GM18505 (cell line): Measurements from ENCODE around the gene LRIG2.
A peak's percentile ranks its signal among the peaks of the same experiment; 100 is the strongest.

Experiments used
- ATAC-seq: cut with Tn5 transposase; IDR thresholded peaks from one replicate; pipeline ENCODE4 v1.9.1; 2021; ENCODE audit not compliant: unreplicated experiment
- POLR2A ChIP-seq: IDR thresholded peaks from 4 replicates; pipeline ENCODE4 v1.6.1; 2011; ENCODE audit warnings: borderline replicate concordance; ENCODE audit not compliant: insufficient read depth, insufficient read length; ENCODE audit errors: extremely low read depth

Gene LRIG2

GRCh38 chr1:113124366-113124765 is 51.4 kb downstream of the LRIG2 start:
- TF ChIP-seq POLR2A, result no peak
- ATAC-seq, result no peak

DNA sequence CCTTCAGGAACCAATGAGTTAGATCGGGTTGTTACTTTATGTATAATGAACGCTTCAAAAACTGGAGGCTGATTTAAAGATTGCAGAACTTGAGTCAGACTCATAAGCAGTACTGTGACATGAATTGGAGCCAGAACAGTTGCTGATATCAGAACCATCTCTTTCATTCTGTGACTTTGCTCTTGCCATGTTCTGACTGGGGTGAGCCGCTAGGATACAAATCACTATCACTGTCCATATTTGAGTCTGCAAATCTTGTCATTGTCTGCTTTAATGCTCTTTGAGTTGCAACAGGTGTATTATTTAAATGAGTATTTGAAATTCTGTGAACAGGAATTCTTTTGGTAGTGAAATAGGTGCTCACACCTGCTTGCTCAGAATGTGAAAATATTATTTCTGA is 52.5 kb downstream of the LRIG2 start:
- TF ChIP-seq POLR2A, result no peak

DNA sequence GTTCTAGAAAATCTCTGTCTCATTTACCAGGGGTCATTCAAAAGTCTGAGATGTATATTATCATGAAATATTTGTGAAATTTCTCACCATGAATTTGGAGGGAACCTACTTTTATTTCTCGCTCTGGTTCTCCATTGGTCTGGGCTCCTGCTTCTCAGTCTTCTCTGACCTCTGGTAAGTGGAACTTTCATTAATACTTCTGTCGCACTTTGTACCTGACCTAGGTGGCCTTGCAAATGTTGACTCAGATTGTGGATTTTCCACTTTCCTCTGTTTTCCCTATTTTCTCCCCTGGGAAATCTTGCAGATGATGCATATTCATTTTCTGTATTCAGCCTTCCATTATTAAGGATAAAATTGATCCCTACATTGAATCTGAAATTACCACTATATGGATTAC is 53.2 kb downstream of the LRIG2 start:
- TF ChIP-seq POLR2A, result no peak
- ATAC-seq, result no peak

More for the DNA sequence above, 52.5 kb downstream of the LRIG2 start:
- no peak for ATAC-seq

DNA sequence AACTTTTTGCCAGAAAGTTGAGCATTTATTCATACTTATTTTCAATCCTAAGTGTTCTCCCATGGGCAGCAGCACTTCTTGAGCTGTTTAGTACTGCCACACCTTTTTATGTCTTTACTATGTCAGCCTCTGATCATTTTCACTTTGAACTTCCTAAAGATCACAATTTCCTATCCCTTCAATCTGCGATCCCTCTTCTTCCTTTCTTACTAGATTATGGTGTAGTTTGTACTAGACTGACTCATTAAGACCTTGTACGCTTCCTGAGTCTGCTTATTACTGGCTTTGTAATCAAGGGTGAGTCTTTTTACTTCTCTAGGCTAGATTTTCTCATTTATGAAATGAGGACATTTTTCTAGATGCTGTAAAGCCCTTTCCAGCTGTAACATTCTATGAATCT is 55.1 kb downstream of the LRIG2 start:
- no peak for ATAC-seq

DNA sequence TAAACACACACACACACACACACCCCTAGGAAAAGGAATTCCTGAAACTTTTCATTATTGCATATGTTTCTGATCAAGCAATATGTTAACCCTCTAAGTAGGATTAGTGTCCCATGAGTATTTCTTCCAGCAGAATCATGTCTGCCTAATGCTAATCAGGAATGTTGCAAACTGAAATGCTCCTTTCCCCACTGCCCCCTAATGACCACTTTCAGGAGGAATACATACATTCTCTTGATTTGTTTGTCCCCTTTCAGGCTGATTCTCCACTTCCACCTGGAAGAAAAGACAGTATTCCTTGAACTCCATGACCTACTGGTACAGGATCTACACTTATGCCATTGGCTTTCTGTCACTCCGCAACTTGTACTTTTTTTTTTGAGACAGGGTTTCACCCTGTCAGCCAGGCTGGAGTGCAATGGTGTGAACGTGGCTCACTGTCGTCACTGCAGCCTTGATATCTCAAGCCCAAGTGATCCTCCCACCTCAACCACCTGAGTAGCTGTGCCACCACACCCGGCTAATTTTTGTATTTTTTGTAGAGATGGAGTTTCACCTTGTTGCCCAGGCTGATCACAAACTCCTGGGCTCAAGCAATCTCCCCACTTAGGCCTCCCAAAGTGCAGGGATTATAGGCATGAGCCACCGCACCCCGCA is 56.7 kb downstream of the LRIG2 start:
- no peak for ATAC-seq
- TF ChIP-seq POLR2A, result no peak

More for the DNA sequence above, 55.1 kb downstream of the LRIG2 start:
- TF ChIP-seq POLR2A, result no peak

GRCh38 chr1:113133038-113133437 is 60.0 kb downstream of the LRIG2 start:
- ATAC-seq, result no peak
- no peak for TF ChIP-seq POLR2A

GRCh38 chr1:113133759-113134158 is 60.8 kb downstream of the LRIG2 start:
- no peak for TF ChIP-seq POLR2A
- no peak for ATAC-seq

DNA sequence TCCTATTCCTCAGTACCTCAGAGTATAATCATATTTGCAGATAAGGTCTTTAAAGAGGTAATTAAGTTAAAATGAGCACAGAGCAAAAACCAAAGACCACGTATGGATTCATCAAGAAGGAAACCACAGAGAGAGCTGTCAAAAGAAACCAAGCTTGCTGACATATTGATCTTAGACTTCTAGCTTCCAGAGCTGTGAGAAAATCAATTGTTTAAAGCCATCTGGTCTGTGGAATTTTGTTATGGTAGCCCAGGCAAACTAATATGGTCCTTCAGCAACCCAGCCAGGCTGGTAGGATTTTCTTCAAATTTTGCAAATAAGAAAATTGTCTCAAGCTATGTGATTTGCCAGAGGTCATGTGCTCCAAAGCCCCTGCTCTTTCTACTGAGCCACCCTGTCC is 62.5 kb downstream of the LRIG2 start:
- no peak for TF ChIP-seq POLR2A
- no peak for ATAC-seq

GRCh38 chr1:113136476-113136875 is 63.5 kb downstream of the LRIG2 start:
- no peak for TF ChIP-seq POLR2A
- no peak for ATAC-seq

DNA sequence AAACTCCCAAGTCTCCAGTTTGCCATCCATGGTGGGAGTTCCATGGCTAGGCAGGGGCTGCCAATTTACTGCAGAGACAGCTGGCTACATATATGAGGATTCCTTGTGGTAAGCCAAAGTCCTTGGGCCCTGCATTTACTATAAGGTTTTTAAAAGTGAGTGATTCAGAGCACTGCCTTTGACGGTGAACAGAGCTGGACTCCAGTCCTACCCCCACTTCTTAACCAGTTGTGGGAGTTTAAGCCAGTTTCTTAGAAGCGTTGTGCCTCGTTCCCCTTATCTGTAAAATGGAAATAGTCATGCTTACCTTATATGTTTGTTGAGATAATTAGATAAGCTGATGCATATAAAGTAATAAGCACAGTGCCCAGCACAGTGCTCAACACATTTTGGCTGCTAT is 64.6 kb downstream of the LRIG2 start:
- no peak for TF ChIP-seq POLR2A
- no peak for ATAC-seq

DNA sequence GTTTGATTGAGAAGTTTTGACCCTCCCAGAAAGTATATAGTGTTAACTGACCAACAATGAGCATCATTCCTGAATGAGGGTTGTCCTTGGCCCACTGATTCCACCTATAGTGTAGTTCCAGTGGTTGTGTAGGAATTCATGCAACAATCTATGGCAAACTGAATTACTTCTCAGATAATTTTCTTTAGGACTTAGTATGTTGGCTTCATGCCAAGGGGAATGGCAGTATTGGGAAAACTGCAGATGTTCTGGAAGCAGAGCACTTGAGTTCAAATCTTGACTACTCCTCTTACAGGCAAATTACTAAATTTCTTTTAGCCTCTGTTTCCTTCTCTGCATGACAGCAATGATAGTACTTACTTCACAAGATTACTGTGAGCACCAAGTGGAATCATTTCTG is 65.8 kb downstream of the LRIG2 start:
- TF ChIP-seq POLR2A, result no peak
- ATAC-seq, result no peak

DNA sequence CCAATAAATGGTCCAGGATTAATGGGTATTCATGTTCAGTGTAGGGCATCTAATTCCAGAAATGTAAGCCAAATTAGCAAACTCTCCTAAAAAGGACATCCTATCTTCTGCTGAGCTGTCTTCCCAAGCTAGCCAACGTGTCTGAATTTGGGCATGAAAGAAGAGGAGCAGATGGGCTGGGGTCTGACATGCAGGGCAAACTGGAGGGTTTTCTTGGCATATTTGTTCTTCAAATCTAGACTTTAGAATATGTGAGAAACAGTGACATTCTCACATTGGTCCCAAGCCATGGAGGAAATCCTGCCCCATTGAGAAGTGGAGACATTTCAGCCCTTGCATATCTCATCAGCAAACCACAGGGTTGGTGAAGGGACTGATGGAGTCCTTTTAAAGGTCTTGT is 67.2 kb downstream of the LRIG2 start:
- ATAC-seq, result no peak
- TF ChIP-seq POLR2A, result no peak

- ATAC-seq, result peak; percentile 73
- no peak for TF ChIP-seq POLR2A
Measured at GRCh38 chr1:113140588-113141446, 67.8 kb downstream of the LRIG2 start.
